SKM-1 (cell line): ENCODE data around the gene SPAG17.
"Not testable (repeated sequence)": the region's sequence is repeated elsewhere in the genome, so short reads cannot be mapped to it uniquely, and the experiment has no call there.

Source experiments
- DNase-seq: peaks from one replicate; lab custom pipeline; 2025; ENCODE audit not compliant: unreplicated experiment; lab: John Stamatoyannopoulos, UW

Gene SPAG17

DNA sequence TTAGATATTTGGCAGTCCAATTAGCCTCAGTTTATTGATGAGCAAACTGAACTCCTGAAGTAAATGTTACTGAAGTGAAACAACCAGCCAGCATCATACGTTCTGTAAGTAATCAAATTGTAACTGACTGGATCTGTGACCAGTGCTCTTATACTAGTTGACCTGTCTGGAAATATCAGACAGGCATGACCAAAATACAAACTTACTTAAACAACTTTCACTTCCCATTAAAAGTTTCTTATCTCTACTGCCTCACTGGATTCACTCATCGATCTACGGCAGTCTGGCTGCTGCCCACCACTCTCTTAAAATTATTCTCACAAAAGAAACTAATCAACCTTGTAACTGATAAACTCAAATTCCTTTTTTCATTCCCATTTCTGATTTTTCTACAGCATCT lies 199.1 kb downstream of the SPAG17 start:
- DNase-seq: no peak

DNA sequence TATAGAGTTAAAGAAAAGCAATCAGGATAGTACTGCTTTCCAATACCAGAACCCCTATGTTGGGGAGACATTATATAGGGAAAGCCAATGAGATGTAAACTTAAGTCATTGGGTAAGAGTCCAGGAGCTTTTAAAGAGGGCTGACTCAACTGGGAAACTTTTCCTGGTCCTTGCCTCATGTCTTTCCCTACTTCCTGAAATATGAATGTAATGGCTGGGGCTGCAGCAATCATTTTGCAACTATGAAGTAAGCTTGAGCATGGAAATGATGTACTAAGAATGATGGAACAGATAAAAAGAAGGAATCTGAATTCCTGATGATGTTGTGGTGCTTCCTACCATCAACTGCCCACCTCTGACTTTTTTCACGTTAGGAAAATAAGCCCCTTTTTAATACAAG lies 199.8 kb downstream of the SPAG17 start:
- no peak for DNase-seq

DNA sequence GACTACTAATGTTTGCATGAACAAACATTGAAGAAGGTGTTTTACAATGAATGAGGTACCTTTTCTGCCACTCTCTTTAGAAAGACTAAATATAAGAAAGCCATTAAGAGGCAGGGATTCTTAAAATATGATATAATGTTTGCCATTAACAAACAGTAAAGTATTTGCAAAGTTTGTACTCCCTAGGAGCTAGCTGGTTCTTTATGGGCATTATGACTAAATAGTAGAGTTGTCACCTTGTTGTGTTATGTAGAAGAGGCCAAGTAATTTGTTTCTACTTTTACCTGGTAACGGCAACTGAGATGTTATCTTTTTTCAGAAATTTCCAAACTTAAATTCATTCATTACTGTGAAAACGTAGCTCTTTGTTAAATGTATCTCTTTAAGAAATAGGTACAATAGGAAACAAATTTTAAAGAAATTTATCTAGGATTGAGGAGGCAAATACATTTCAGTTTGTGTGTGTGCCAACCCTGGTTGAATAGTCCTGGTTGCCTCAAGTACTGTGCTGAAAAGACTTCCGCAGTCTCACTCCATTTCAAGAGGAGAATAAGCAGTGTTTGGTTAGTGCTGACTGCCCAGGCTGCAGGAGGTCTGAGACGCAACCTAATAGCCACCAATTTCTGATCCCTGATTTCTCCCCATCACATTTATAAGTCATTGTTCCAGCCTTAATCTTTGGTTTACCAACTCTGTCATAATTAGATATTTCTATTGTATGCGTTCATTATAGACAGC lies 203.4 kb downstream of the SPAG17 start:
- no peak for DNase-seq

GRCh38 chr1:117976381-117976780 lies 208.6 kb downstream of the SPAG17 start:
- no peak for DNase-seq

DNA sequence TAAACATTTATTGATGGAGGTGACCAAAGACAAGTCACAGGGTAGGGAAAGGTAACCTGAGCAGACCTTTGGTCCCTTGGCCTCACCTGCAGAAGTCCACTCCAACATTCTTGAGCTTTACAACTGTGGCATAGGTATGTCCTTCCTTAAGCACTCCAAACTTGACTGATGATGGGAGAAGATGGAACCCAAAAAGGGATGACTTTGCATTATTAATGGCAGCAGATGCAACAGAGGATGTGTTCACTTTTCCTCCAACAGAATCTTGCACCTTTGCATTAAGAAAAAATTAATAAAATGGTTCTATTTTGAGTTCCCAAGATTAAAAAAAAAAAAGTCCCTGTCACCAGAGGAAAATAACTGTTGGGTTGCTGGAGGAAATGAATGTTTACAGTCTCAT lies 213.3 kb downstream of the SPAG17 start:
- no peak for DNase-seq

DNA sequence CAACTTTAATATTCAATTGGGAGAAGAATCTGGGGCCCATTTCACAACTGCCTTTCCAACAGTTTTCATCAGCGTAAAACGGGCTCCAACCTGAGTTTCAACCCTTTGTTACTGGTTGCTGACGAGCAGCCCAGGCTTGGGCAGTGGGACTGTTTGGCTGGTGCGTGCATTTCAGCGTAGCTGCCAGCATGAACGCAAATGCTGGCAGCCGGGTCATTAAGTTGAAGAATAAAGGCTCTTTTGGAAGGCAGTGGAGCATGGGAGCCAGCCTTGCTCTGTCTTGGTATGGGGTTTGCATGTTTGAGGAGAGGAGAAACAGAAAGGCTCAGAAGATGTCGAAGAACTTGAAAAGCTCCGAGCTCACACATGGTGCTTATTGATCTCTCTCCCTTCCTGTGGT lies 214.8 kb downstream of the SPAG17 start:
- no peak for DNase-seq

- no peak for DNase-seq
Observed at GRCh38 chr1:117967881-117968280, 217.1 kb downstream of the SPAG17 start.

- DNase-seq: peak; percentile 7
Observed at GRCh38 chr1:117967477-117967876, 217.6 kb downstream of the SPAG17 start.

- DNase-seq: no peak
Observed at GRCh38 chr1:117964290-117965038, 220.6 kb downstream of the SPAG17 start.

DNA sequence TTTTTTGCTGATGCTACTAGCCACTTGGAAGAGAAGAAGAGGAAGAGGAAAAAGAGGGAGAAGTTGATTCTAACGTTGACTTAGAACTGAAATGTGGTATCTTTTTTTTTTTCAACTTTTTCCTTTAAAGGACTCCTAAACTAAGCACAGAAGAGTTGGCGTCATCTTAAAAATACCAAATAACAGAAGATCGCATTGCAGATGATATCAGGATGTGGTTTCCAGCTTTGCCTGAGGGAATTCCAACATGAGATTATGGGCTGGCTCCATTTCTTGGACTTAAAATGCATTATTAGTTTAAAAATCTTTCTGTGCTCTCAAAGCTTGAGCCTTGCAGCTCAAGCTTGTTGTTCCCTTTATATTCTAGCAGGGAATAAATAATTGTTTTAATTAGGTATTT lies 225.7 kb downstream of the SPAG17 start:
- DNase-seq: no peak

DNA sequence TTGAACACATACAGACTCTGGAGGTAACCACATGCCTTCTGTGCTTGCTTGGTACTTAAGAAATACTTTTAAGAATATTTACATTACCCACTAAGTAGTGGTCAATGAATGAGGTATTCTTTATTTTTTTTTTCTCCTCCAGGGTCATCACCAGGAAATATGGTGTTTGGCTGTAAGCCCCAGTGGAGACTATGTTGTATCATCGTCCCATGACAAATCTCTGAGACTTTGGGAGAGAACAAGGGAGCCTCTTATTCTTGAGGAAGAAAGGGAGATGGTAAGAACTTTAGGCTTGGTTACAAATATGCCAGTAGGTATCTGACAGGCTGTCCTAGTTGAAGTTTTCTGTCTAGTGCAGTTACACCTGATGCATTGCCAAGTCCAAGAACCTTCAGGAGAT lies 232.6 kb downstream of the SPAG17 start:
- no peak for DNase-seq

DNA sequence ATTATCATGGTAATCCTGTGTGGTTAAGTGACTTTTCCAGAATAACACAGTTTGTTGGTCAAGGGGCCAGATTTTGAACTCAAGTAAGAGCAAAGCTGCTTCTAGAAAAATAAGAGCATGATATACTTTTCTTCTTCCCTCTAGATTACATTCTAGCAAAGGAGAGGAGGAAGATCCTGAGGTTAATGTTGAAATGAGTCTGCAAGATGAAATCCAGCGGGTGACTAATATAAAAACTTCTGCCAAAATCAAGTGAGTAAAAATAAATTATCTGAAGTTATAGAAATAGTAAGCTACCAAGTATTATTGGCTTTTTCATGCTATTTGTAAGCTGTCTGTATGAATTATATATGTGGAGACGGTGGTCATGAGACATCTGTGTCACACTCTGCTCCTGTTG lies 242.7 kb downstream of the SPAG17 start:
- DNase-seq: no peak

- DNase-seq: no peak
Observed at GRCh38 chr1:117933769-117934168, 251.3 kb downstream of the SPAG17 start.

GRCh38 chr1:117932576-117932975 lies 252.5 kb downstream of the SPAG17 start:
- DNase-seq: no peak

- DNase-seq: no peak
Observed at GRCh38 chr1:117930484-117930883, 254.5 kb downstream of the SPAG17 start.

- DNase-seq: no peak
Observed at GRCh38 chr1:117930173-117930447, 254.9 kb downstream of the SPAG17 start.

- peak; percentile 97 for DNase-seq
Observed at GRCh38 chr1:117929343-117930172, 255.5 kb downstream of the SPAG17 start, which contains the start of the genes GDAP2 and WDR3. GDAP2 (minus strand) TSS chr1:117929621; CDS start chr1:117920357, 9,264 bp downstream. WDR3 (plus strand) TSS chr1:117929739; CDS start chr1:117933320, 3,581 bp downstream.

GRCh38 chr1:117928881-117929342 lies 256.1 kb downstream of the SPAG17 start:
- DNase-seq: peak; percentile 47

- DNase-seq: no peak
Observed at GRCh38 chr1:117925981-117926380, 259.0 kb downstream of the SPAG17 start.

DNA sequence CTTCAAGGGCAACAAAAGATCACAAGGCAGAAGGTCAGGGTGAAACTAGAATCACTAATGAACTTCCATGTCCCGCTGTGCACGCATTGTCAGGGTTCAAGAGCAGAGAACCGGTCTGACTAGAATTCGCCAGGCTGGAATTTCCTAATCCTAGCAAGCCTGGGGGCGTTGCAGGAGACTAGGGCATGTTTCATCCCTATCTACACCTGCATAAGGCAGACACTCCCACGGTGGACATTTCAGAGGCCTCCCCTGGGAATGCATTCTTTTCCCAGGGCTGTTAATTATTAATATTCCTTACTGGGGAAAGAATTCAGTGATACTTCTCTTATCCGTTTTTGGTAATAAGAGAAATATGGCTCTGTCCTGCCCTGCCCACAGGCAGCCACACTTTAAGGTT lies 262.3 kb downstream of the SPAG17 start:
- not testable (repeated sequence) for DNase-seq

DNA sequence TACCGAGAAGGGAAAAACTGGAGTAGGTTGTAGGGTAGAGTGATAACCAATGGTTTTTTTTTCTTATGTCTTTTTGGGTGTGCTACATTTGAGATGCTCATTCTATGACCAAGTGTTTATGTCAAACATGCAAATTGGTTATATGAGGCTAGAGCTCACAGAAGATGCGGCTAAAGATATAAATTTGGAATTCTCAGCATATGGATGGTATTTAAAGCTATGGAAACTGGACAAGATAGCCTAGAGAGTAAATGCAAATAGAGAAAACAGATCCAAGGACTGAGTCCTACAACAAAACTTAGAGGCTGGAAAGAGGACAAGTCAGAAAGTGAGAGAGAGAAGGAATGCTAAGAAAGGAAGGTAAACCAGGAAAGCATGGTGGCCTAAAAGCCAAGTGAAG lies 263.0 kb downstream of the SPAG17 start:
- no peak for DNase-seq

DNA sequence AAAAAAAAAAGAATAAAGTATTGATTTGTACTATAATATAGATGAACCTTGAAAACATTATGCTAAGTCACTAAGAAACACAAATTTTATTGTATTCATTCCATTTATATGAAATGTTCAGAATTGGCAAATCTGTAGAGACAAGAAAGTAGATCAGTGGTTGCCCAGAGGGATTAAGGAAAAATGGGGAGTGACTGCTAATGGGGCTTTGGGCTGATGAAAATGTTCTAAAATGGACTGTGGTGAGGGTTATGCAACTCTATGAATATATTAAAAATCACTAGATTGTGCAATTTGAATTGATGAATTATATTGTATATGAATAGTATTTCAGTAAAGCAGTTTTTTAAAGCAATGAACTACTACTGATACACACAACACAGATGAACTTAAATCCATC lies 265.7 kb downstream of the SPAG17 start:
- DNase-seq: no peak
